Erythroblast (primary cell): ENCODE data around the gene R3HDM4.
"Not testable (repeated sequence)": the region's sequence is repeated elsewhere in the genome, so short reads cannot be mapped to it uniquely, and the experiment has no call there.

Source experiments
- GATA1 ChIP-seq: IDR thresholded peaks from 2 replicates; pipeline ENCODE4 v1.6.1; 2011; ENCODE audit warnings: low read depth, mild to moderate bottlenecking, control low read depth, low read length, moderate library complexity
- POLR2A ChIP-seq: IDR thresholded peaks from 2 replicates; pipeline ENCODE4 v1.6.1; 2011; ENCODE audit warnings: mild to moderate bottlenecking, low read length

DNA sequence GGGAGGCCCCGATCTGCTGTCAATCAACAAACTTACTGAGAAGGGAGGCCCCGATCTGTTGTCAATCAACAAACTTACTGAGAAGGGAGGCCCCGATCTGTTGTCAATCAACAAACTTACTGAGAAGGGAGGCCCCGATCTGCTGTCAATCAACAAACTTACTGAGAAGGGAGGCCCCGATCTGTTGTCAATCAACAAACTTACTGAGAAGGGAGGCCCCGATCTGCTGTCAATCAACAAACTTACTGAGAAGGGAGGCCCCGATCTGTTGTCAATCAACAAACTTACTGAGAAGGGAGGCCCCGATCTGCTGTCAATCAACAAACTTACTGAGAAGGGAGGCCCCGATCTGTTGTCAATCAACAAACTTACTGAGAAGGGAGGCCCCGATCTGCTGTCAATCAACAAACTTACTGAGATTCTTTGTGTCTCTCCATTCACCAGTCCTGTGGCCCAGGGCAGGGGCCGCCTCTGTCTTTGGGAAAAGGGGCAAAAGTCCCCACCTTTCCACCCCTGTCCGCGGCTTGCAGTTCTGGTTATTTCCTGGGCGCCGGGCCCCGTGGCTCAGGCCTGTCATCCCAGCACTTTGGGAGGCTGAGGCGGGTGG is 59.3 kb downstream of the R3HDM4 start:
- not testable (repeated sequence) for TF ChIP-seq POLR2A, GATA1
